Parathyroid adenoma (tissue), 2 donors: ENCODE data around the gene FARS2.

Source experiments
- H2AFZ ChIP-seq: fragments of 300-600 bp; sonication (generic); one replicate; pipeline ENCODE4 v1.7.0; 2017; ENCODE audit warnings: antibody characterized with exemption, mild to moderate bottlenecking
- H3K27ac ChIP-seq: fragments of 300-600 bp; sonication (generic); one replicate; pipeline ENCODE4 v1.7.0; 2017
- H3K27me3 ChIP-seq: fragments of 300-600 bp; sonication (generic); one replicate; pipeline ENCODE4 v1.7.0; 2017; ENCODE audit warnings: low read length; ENCODE audit not compliant: control insufficient read depth, insufficient read depth
- H3K36me3 ChIP-seq: fragments of 300-600 bp; sonication (generic); one replicate; pipeline ENCODE4 v1.7.0; 2017; ENCODE audit warnings: low read length; ENCODE audit not compliant: control insufficient read depth, insufficient read depth
- H3K4me1 ChIP-seq: fragments of 300-600 bp; sonication (generic); one replicate; pipeline ENCODE4 v1.7.0; 2017; ENCODE audit warnings: control low read depth
- H3K4me2 ChIP-seq: fragments of 300-600 bp; sonication (generic); one replicate; pipeline ENCODE4 v1.7.0; 2017; ENCODE audit warnings: low read length
- H3K4me3 ChIP-seq: fragments of 300-600 bp; sonication (generic); one replicate; pipeline ENCODE4 v1.7.0; 2017; ENCODE audit warnings: low read depth, low read length
- H3K79me2 ChIP-seq: fragments of 300-600 bp; sonication (generic); one replicate; pipeline ENCODE4 v1.7.0; 2017; ENCODE audit warnings: control low read depth
- H3K9ac ChIP-seq: fragments of 300-600 bp; sonication (generic); one replicate; pipeline ENCODE4 v1.7.0; 2017; ENCODE audit warnings: mild to moderate bottlenecking
- H3K9me3 ChIP-seq: fragments of 300-600 bp; sonication (generic); one replicate; pipeline ENCODE4 v1.7.0; 2017; ENCODE audit warnings: low read length; ENCODE audit not compliant: control insufficient read depth
- TF ChIP-seq, protein P1 (sequence below): fragments of 300-600 bp; sonication (generic); IDR thresholded peaks from one replicate; pipeline ENCODE4 v1.7.0; 2017; ENCODE audit warnings: antibody characterized with exemption, mild to moderate bottlenecking
- donor health status: primary hyperparathyroidism.

The FARS2 gene

DNA sequence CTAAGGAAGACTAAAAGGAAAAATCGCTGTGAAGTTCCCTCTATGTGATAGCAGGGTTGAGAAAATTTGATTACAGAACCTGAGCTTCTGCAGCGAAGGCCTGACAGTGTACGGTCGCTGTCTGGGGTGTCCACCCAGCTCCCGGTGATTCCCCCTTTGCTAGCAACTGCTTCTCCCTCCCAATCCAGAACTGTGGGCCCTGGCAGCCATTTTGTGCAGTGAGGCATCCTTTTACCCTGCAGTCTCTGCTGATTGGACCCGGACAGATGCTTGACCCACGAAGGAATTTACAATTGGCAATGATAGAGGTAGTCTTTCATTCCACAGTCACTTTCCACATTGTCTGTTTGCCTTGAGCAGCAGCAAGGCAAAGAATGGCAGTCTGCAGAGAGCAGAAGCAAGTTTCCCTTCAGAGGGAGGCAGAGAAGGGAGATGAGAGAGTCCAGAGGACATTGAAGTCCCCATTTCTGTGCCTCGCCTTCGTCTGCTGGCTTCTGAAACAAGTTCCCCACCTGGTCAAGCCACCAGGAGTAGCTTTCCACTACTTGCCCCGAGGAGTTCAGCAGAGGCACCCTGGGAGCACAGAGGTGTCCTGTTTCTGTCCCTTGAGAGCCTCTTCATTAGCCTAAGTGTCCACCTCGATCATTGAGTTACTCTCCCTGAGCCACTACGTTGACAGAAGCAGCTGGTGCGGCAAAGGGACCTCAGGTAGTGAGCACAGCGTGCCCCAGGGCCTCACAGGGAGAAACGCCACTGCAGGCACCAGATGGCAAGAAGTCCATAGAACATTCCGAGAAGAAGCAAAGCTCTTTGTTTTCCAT lies 375.1 kb downstream of the FARS2 start:
- H3K27ac ChIP-seq = no peak overlapping the region
- H3K27me3 ChIP-seq = no peaks in the 10 kb centered on the region
- no peak overlapping the region for H2AFZ ChIP-seq
- TF ChIP-seq, protein P1, sequence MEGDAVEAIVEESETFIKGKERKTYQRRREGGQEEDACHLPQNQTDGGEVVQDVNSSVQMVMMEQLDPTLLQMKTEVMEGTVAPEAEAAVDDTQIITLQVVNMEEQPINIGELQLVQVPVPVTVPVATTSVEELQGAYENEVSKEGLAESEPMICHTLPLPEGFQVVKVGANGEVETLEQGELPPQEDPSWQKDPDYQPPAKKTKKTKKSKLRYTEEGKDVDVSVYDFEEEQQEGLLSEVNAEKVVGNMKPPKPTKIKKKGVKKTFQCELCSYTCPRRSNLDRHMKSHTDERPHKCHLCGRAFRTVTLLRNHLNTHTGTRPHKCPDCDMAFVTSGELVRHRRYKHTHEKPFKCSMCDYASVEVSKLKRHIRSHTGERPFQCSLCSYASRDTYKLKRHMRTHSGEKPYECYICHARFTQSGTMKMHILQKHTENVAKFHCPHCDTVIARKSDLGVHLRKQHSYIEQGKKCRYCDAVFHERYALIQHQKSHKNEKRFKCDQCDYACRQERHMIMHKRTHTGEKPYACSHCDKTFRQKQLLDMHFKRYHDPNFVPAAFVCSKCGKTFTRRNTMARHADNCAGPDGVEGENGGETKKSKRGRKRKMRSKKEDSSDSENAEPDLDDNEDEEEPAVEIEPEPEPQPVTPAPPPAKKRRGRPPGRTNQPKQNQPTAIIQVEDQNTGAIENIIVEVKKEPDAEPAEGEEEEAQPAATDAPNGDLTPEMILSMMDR = no peak
- peaks cover 4% of the 10 kb centered on the region for H3K79me2 ChIP-seq
- H3K4me3 ChIP-seq = no peak overlapping the region
- no peaks in the 10 kb centered on the region for H3K4me1 ChIP-seq
- no peaks in the 10 kb centered on the region for H3K9me3 ChIP-seq
- no peak overlapping the region for H3K9ac ChIP-seq
- H3K36me3 ChIP-seq = no peaks in the 10 kb centered on the region
- H3K4me2 ChIP-seq = no peak overlapping the region

DNA sequence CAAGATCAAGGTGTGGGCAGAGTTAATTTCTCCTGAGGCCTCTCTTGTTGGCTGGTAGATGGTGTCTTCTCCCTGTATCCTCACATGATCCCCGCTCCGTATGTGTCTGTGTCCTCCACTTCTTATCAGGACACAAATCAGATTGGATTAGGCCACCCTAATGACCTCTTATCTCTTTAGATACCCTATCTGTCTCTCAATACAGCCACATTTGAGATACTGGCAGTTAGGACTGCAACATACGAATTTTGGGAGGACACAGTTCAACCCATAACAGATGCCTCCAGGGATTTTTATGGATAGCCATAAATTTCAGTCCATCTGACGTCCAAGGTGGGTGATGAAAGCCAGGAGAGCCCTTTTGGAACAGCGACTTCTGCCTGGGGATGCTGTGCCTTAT lies 376.4 kb downstream of the FARS2 start:
- no peaks in the 10 kb centered on the region for H3K4me1 ChIP-seq

DNA sequence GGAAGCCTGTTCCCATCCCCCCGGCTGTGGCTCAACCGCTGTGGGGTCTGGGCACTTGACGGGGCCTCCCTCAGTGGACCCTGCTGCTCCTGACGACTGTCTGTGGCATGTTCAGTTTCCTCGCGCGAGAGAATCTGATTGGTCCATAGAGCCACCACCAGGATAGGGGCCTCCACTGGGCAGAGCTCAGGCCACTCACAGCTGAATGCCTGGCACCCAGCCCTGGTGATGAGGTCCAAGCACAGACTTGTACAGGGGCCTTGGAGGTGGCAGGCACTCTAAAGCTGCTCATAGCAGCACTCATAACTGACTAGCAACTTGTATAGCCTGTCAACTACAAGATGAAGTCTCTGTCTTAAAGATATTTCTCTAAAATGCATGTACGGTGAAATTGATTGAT lies 377.4 kb downstream of the FARS2 start:
- H3K9me3 ChIP-seq = no peaks in the 10 kb centered on the region
- H3K4me3 ChIP-seq = no peak overlapping the region
- H3K4me2 ChIP-seq = no peak overlapping the region
- H3K79me2 ChIP-seq = peaks cover 4% of the 10 kb centered on the region
- TF ChIP-seq, protein P1 = no peak
- no peak overlapping the region for H3K27ac ChIP-seq
- no peaks in the 10 kb centered on the region for H3K4me1 ChIP-seq
- no peak overlapping the region for H3K9ac ChIP-seq
- H2AFZ ChIP-seq = no peak overlapping the region
- H3K36me3 ChIP-seq = no peaks in the 10 kb centered on the region
- H3K27me3 ChIP-seq = no peaks in the 10 kb centered on the region

More for the DNA sequence above, 376.4 kb downstream of the FARS2 start:
- Histone ChIP-seq H3K27ac (no peak overlapping the region), H3K9me3 (no peaks in the 10 kb centered on the region), H3K79me2 (peaks cover 4% of the 10 kb centered on the region), H3K4me3 (no peak overlapping the region), H3K4me2 (no peak overlapping the region), H3K36me3 (no peaks in the 10 kb centered on the region), H2AFZ (no peak overlapping the region), H3K27me3 (no peaks in the 10 kb centered on the region), H3K9ac (no peak overlapping the region)
- TF ChIP-seq, protein P1 = no peak

DNA sequence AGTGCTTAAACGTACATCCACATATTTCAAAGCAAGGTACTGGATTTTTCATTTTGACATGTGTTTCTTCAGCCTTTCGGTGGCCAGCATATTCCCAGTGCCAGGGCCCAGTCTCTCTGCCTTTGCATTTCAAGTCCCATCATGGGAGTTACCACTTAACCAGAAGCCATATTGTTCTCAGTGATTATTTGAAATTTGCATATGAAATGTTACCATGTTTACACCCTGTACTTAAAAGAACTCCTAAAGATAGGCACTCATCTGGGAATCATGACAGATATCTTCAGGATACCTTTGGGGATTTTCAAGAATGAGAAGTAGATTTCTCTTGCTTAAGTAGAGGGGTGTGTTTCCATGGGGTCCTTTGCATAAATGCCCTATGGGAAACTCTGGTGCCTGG lies 377.9 kb downstream of the FARS2 start:
- no peaks in the 10 kb centered on the region for H3K9me3 ChIP-seq
- H2AFZ ChIP-seq = no peak overlapping the region
- no peak overlapping the region for H3K4me3 ChIP-seq
- H3K9ac ChIP-seq = no peak overlapping the region
- H3K79me2 ChIP-seq = peaks cover 4% of the 10 kb centered on the region
- no peak overlapping the region for H3K27ac ChIP-seq
- TF ChIP-seq, protein P1 = no peak
- no peak overlapping the region for H3K4me2 ChIP-seq
- no peaks in the 10 kb centered on the region for H3K27me3 ChIP-seq
- no peaks in the 10 kb centered on the region for H3K36me3 ChIP-seq
- no peaks in the 10 kb centered on the region for H3K4me1 ChIP-seq

DNA sequence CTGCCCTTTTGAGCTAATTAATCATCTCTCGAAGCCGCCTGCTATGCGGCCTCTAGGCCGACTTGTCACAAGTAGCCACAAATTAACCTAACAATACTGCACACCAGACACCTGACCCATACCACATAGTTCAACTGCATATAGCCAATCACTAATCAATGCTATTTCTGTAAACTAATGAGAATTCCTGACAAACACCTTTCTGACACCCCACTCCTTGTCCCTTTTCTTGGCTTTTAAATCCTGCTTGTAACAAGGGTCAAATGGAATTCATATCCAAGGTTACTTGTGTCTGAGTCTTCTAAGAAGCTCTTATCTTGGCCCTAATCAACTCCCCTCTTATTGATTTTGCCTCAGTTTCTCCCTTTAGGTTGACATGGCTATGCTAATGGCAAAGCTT lies 379.3 kb downstream of the FARS2 start:
- H3K27ac ChIP-seq = no peak overlapping the region
- no peaks in the 10 kb centered on the region for H3K27me3 ChIP-seq
- no peak overlapping the region for H3K4me3 ChIP-seq

More for the DNA sequence above, 379.3 kb downstream of the FARS2 start:
- no peak overlapping the region for H3K9ac ChIP-seq
- H2AFZ ChIP-seq = no peak overlapping the region
- H3K79me2 ChIP-seq = peaks cover 4% of the 10 kb centered on the region
- H3K36me3 ChIP-seq = no peaks in the 10 kb centered on the region
- no peak overlapping the region for H3K4me2 ChIP-seq
- TF ChIP-seq, protein P1 = no peak
- no peaks in the 10 kb centered on the region for H3K4me1 ChIP-seq
- H3K9me3 ChIP-seq = no peaks in the 10 kb centered on the region
